ENCODE measurements around the gene SYT7. TPM values are rescaled to one million over a fixed set of nuclear protein-coding genes. Genes with fewer than 3 reads are reported as not detected.

Gene SYT7
- total RNA-seq, 1 donor, result 3.6 TPM

DNA sequence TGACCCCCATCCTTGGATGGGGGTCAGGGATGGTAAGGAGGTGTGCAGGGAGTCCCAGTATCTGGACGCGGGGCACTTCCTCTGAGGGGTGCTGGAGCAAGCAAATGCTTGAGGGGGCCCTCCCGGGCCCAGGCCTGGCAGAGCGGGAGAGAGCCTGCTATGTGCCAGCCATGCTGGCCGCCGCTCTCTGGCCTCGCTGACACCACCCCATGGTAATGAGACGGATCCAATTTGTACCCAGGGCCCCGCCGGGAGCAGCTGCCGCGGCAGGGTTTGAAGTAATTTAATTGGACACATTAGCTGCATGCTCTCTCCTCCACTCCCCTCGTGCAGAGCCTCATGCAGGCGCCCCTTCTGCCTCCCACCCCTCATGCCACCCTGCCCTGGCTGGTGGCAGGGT is 6.3 kb downstream of the SYT7 start:
- Histone ChIP-seq H3K4me1 (ENCODE audit: insufficient read depth, low read length) (no peaks in the 10 kb centered on the region), H3K27ac (ENCODE audit: low read depth, low read length) (no peak overlapping the region), H4K20me1 (ENCODE audit: insufficient read depth, low read length) (peaks cover 10% of the 10 kb centered on the region), H3K36me3 (ENCODE audit: insufficient read depth, low read length) (no peaks in the 10 kb centered on the region), H3K9me3 (ENCODE audit: low read depth, low read length) (no peaks in the 10 kb centered on the region), H3K79me2 (ENCODE audit: insufficient read depth, low read length) (no peaks in the 10 kb centered on the region), H3K4me3 (ENCODE audit: insufficient read depth, low read length) (no peak overlapping the region), H2AFZ (ENCODE audit: low read length) (no peak overlapping the region), H3K4me2 (ENCODE audit: insufficient read depth, low read length) (no peak overlapping the region), H3K27me3 (ENCODE audit: insufficient read depth, low read length) (peaks cover 43% of the 10 kb centered on the region)
- DNase-seq (ENCODE audit: insufficient read length, low spot score, missing footprints), result no peak
- TF ChIP-seq, protein P1, sequence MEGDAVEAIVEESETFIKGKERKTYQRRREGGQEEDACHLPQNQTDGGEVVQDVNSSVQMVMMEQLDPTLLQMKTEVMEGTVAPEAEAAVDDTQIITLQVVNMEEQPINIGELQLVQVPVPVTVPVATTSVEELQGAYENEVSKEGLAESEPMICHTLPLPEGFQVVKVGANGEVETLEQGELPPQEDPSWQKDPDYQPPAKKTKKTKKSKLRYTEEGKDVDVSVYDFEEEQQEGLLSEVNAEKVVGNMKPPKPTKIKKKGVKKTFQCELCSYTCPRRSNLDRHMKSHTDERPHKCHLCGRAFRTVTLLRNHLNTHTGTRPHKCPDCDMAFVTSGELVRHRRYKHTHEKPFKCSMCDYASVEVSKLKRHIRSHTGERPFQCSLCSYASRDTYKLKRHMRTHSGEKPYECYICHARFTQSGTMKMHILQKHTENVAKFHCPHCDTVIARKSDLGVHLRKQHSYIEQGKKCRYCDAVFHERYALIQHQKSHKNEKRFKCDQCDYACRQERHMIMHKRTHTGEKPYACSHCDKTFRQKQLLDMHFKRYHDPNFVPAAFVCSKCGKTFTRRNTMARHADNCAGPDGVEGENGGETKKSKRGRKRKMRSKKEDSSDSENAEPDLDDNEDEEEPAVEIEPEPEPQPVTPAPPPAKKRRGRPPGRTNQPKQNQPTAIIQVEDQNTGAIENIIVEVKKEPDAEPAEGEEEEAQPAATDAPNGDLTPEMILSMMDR (IDR thresholded peaks at IDR 0.05; ENCODE audit: extremely low read depth, low read depth, low read length), result no peak

- Histone ChIP-seq H3K4me2 (ENCODE audit: insufficient read depth, low read length) (no peak overlapping the region), H2AFZ (ENCODE audit: low read length) (no peak overlapping the region), H3K9me3 (ENCODE audit: low read depth, low read length) (no peaks in the 10 kb centered on the region), H4K20me1 (ENCODE audit: insufficient read depth, low read length) (peaks cover 19% of the 10 kb centered on the region), H3K4me3 (ENCODE audit: insufficient read depth, low read length) (no peak overlapping the region), H3K4me1 (ENCODE audit: insufficient read depth, low read length) (no peaks in the 10 kb centered on the region), H3K27ac (ENCODE audit: low read depth, low read length) (no peak overlapping the region), H3K27me3 (ENCODE audit: insufficient read depth, low read length) (peaks cover 45% of the 10 kb centered on the region), H3K79me2 (ENCODE audit: insufficient read depth, low read length) (no peaks in the 10 kb centered on the region), H3K36me3 (ENCODE audit: insufficient read depth, low read length) (no peaks in the 10 kb centered on the region)
- no peak for DNase-seq (ENCODE audit: insufficient read length, low spot score, missing footprints)
- TF ChIP-seq, protein P1 (IDR thresholded peaks at IDR 0.05; ENCODE audit: extremely low read depth, low read depth, low read length), result no peak
Observed at GRCh38 chr11:61572913-61573312, 8.0 kb downstream of the SYT7 start.

DNA sequence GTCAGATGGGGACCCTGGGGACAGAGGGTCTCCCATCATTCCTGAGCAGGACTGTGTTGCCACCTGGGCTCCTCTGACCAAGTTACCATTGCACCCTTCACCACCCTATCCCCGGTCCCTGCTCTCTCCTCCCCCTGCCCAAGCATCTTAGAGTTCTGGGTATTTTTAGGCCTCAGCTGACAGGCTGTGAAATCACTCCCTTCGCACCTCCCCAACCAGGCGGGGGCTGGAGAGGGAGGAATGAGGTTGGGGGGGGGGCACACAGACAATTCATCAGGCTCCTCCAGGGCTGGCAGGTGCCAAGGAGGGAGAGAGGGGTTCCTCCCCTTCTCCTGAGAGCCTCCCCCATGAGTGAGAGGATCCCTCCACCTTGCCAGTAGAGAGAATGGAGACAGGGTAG is 9.0 kb downstream of the SYT7 start:
- no peaks in the 10 kb centered on the region for H3K4me1 ChIP-seq (ENCODE audit: insufficient read depth, low read length)
- no peaks in the 10 kb centered on the region for H3K79me2 ChIP-seq (ENCODE audit: insufficient read depth, low read length)
- H3K9me3 ChIP-seq (ENCODE audit: low read depth, low read length), result no peaks in the 10 kb centered on the region
- H4K20me1 ChIP-seq (ENCODE audit: insufficient read depth, low read length), result peaks cover 23% of the 10 kb centered on the region
- H3K4me3 ChIP-seq (ENCODE audit: insufficient read depth, low read length), result no peak overlapping the region
- H3K4me2 ChIP-seq (ENCODE audit: insufficient read depth, low read length), result no peak overlapping the region
- peaks cover 47% of the 10 kb centered on the region for H3K27me3 ChIP-seq (ENCODE audit: insufficient read depth, low read length)
- no peak overlapping the region for H3K27ac ChIP-seq (ENCODE audit: low read depth, low read length)
- DNase-seq (ENCODE audit: insufficient read length, low spot score, missing footprints), result no peak
- TF ChIP-seq, protein P1 (IDR thresholded peaks at IDR 0.05; ENCODE audit: extremely low read depth, low read depth, low read length), result no peak
- H3K36me3 ChIP-seq (ENCODE audit: insufficient read depth, low read length), result no peaks in the 10 kb centered on the region
- H2AFZ ChIP-seq (ENCODE audit: low read length), result no peak overlapping the region

DNA sequence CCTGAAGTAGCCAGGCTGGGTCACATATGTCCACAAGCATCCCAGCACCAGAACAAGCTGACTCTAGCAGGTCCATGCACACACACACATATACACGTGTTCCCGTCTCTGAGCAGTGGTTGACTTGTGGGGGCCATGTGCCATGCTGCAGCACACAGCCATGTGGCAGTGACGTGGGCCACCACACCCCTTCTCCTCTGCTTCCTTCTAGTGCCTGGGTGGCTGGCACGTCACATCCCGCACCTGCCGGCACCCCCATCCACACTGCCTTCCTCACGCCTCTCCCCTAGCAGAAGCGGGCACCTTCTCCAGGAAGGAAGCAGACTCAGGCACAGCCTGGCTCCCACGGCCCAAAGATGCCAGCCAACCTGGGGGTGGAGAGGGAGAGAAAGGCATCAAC is 9.5 kb downstream of the SYT7 start:
- Histone ChIP-seq H3K27ac (ENCODE audit: low read depth, low read length) (no peak overlapping the region), H3K4me2 (ENCODE audit: insufficient read depth, low read length) (no peak overlapping the region), H3K4me1 (ENCODE audit: insufficient read depth, low read length) (no peaks in the 10 kb centered on the region), H4K20me1 (ENCODE audit: insufficient read depth, low read length) (peaks cover 28% of the 10 kb centered on the region), H3K27me3 (ENCODE audit: insufficient read depth, low read length) (peaks cover 47% of the 10 kb centered on the region), H3K36me3 (ENCODE audit: insufficient read depth, low read length) (no peaks in the 10 kb centered on the region), H2AFZ (ENCODE audit: low read length) (no peak overlapping the region), H3K9me3 (ENCODE audit: low read depth, low read length) (no peaks in the 10 kb centered on the region), H3K4me3 (ENCODE audit: insufficient read depth, low read length) (no peak overlapping the region), H3K79me2 (ENCODE audit: insufficient read depth, low read length) (no peaks in the 10 kb centered on the region)
- DNase-seq (ENCODE audit: insufficient read length, low spot score, missing footprints), result no peak
- TF ChIP-seq, protein P1 (IDR thresholded peaks at IDR 0.05; ENCODE audit: extremely low read depth, low read depth, low read length), result no peak
